Ishikawa (cell line): ENCODE results near the gene LCA5L.

Experiments used
- CEBPB ChIP-seq: IDR thresholded peaks from 2 replicates; pipeline ENCODE4 v1.6.1; 2012
- CREB1 ChIP-seq: IDR thresholded peaks from 2 replicates; pipeline ENCODE4 v1.6.1; 2012; ENCODE audit warnings: low read depth
- EGR1 ChIP-seq: IDR thresholded peaks from 2 replicates; pipeline ENCODE4 v1.6.1; 2012
- EP300 ChIP-seq: IDR thresholded peaks from 2 replicates; pipeline ENCODE4 v1.6.1; 2012; ENCODE audit warnings: borderline replicate concordance
- FOXM1 ChIP-seq: IDR thresholded peaks from 2 replicates; pipeline ENCODE4 v1.6.1; 2012; ENCODE audit warnings: low read depth, borderline replicate concordance
- MAX ChIP-seq: IDR thresholded peaks from 2 replicates; pipeline ENCODE4 v1.6.1; 2012
- RAD21 ChIP-seq: IDR thresholded peaks from 2 replicates; pipeline ENCODE4 v1.6.1; 2012; ENCODE audit warnings: low read depth
- REST ChIP-seq: IDR thresholded peaks from 2 replicates; pipeline ENCODE4 v1.6.1; 2012; ENCODE audit warnings: low read depth, mild to moderate bottlenecking
- TAF1 ChIP-seq: IDR thresholded peaks from 2 replicates; pipeline ENCODE4 v1.6.1; 2012; ENCODE audit warnings: low read depth, mild to moderate bottlenecking
- TCF12 ChIP-seq: IDR thresholded peaks from 2 replicates; pipeline ENCODE4 v1.6.1; 2012; ENCODE audit warnings: low read depth
- TEAD4 ChIP-seq: IDR thresholded peaks from 2 replicates; pipeline ENCODE4 v1.6.1; 2012
- USF1 ChIP-seq: IDR thresholded peaks from 2 replicates; pipeline ENCODE4 v1.6.1; 2012
- YY1 ChIP-seq: IDR thresholded peaks from 2 replicates; pipeline ENCODE4 v1.6.1; 2012; ENCODE audit warnings: low read depth
- ZBTB7A ChIP-seq: IDR thresholded peaks from 2 replicates; pipeline ENCODE4 v1.6.1; 2012; ENCODE audit warnings: low read depth

- no peak for TF ChIP-seq YY1
- no peak for TF ChIP-seq RAD21
- TF ChIP-seq TAF1: no peak
- no peak for TF ChIP-seq MAX
- no peak for TF ChIP-seq EP300
- no peak for TF ChIP-seq CEBPB
- no peak for TF ChIP-seq CREB1
- TF ChIP-seq REST: no peak
- TF ChIP-seq ZBTB7A: no peak
- no peak for TF ChIP-seq EGR1
- TF ChIP-seq FOXM1: no peak
- no peak for TF ChIP-seq TEAD4
- TF ChIP-seq USF1: no peak
- TF ChIP-seq TCF12: no peak
These were observed 6.0 kb upstream of the LCA5L start, which contains the start of gene SH3BGR for GRCh38 chr21:39451332-39452206.
